KMS-11 (cell line): ENCODE data around the gene OR4D6.

Experiments used
- H2AFZ ChIP-seq: fragments of 200-600 bp; sonication (generic); 2 replicates; pipeline ENCODE4 v1.6.1; 2016; ENCODE audit warnings: antibody characterized with exemption, mixed run types, low read depth
- H3K27ac ChIP-seq: fragments of 200-600 bp; sonication (generic); 2 replicates; pipeline ENCODE4 v1.6.1; 2016; ENCODE audit warnings: mild to moderate bottlenecking, mixed run types
- H3K27me3 ChIP-seq: fragments of 200-600 bp; sonication (generic); 2 replicates; pipeline ENCODE4 v1.6.1; 2017; ENCODE audit warnings: mild to moderate bottlenecking, low read depth, mixed run types, moderate library complexity; ENCODE audit not compliant: insufficient read depth
- H3K36me3 ChIP-seq: fragments of 200-600 bp; sonication (generic); 2 replicates; pipeline ENCODE4 v1.6.1; 2017; ENCODE audit warnings: mild to moderate bottlenecking, mixed run types; ENCODE audit not compliant: insufficient read depth
- H3K4me1 ChIP-seq: fragments of 200-600 bp; sonication (generic); 2 replicates; pipeline ENCODE4 v1.6.1; 2016; ENCODE audit warnings: mild to moderate bottlenecking, low read depth, mixed run types; ENCODE audit not compliant: poor library complexity, severe bottlenecking
- H3K4me2 ChIP-seq: fragments of 200-600 bp; sonication (generic); 2 replicates; pipeline ENCODE4 v1.7.0; 2016; ENCODE audit warnings: mild to moderate bottlenecking, mixed run types
- H3K4me3 ChIP-seq: fragments of 200-600 bp; sonication (generic); IDR thresholded peaks from 2 replicates; pipeline ENCODE4 v1.6.1; 2017; ENCODE audit warnings: low read depth, low read length, mixed read lengths; ENCODE audit not compliant: insufficient read depth
- H3K79me2 ChIP-seq: fragments of 200-600 bp; sonication (generic); 2 replicates; pipeline ENCODE4 v1.6.1; 2016; ENCODE audit warnings: low read depth, mixed run types; ENCODE audit not compliant: insufficient read depth
- H3K9ac ChIP-seq: fragments of 200-600 bp; sonication (generic); 2 replicates; pipeline ENCODE4 v1.6.1; 2016; ENCODE audit warnings: mild to moderate bottlenecking, mixed run types
- H4K20me1 ChIP-seq: fragments of 200-600 bp; sonication (generic); 2 replicates; pipeline ENCODE4 v1.6.1; 2016; ENCODE audit warnings: mild to moderate bottlenecking, mixed run types; ENCODE audit not compliant: insufficient read depth
- CTCF ChIP-seq: fragments of 200-600 bp; sonication (generic); conservative IDR thresholded peaks from 2 replicates; pipeline ENCODE4 v1.6.1; 2017; ENCODE audit warnings: low read depth, mild to moderate bottlenecking, antibody characterized with exemption, low read length, moderate library complexity, mixed read lengths

OR4D6 gene

GRCh38 chr11:59473015-59473414, 16.3 kb downstream of the OR4D6 start, which contains the start of gene OR4D10:
OR4D10 (plus strand) TSS chr11:59473315; CDS start chr11:59477430, 4,115 bp downstream.
- no peak within 1 kb of the TSS for H3K4me3 ChIP-seq
- H3K4me1 ChIP-seq, result no peaks in the 10 kb centered on the region
- no peak within 1 kb of the TSS for H3K9ac ChIP-seq
- H3K27me3 ChIP-seq, result no peaks in the 10 kb centered on the region
- H3K36me3 ChIP-seq, result no peaks in the 10 kb centered on the region
- TF ChIP-seq CTCF, result no peak
- no peak within 1 kb of the TSS for H3K27ac ChIP-seq
- H2AFZ ChIP-seq, result no peak within 1 kb of the TSS
- H3K79me2 ChIP-seq, result no peaks in the 10 kb centered on the region
- no peak within 1 kb of the TSS for H3K4me2 ChIP-seq
- H4K20me1 ChIP-seq, result no peaks in the 10 kb centered on the region

- Histone ChIP-seq H3K4me2 (no peak overlapping the region), H3K79me2 (no peaks in the 10 kb centered on the region), H3K4me3 (no peak overlapping the region), H3K27ac (no peak overlapping the region), H2AFZ (no peak overlapping the region), H3K9ac (no peak overlapping the region), H4K20me1 (no peaks in the 10 kb centered on the region), H3K27me3 (no peaks in the 10 kb centered on the region), H3K36me3 (no peaks in the 10 kb centered on the region), H3K4me1 (no peaks in the 10 kb centered on the region)
- TF ChIP-seq CTCF, result no peak
These were observed 18.4 kb downstream of the OR4D6 start for GRCh38 chr11:59475176-59475575.

- H3K27ac ChIP-seq, result no peak overlapping the region
- H3K4me1 ChIP-seq, result no peaks in the 10 kb centered on the region
- H3K9ac ChIP-seq, result no peak overlapping the region
- H3K4me2 ChIP-seq, result no peak overlapping the region
- H3K27me3 ChIP-seq, result no peaks in the 10 kb centered on the region
- H2AFZ ChIP-seq, result no peak overlapping the region
- no peak for TF ChIP-seq CTCF
- no peaks in the 10 kb centered on the region for H4K20me1 ChIP-seq
- no peaks in the 10 kb centered on the region for H3K36me3 ChIP-seq
- H3K4me3 ChIP-seq, result no peak overlapping the region
- no peaks in the 10 kb centered on the region for H3K79me2 ChIP-seq
These were observed 23.1 kb downstream of the OR4D6 start for GRCh38 chr11:59479906-59480305.

GRCh38 chr11:59480359-59480758, 23.6 kb downstream of the OR4D6 start:
- Histone ChIP-seq H2AFZ (no peak overlapping the region), H4K20me1 (no peaks in the 10 kb centered on the region), H3K4me3 (no peak overlapping the region), H3K27me3 (no peaks in the 10 kb centered on the region), H3K4me2 (no peak overlapping the region), H3K4me1 (no peaks in the 10 kb centered on the region), H3K9ac (no peak overlapping the region), H3K27ac (no peak overlapping the region), H3K79me2 (no peaks in the 10 kb centered on the region), H3K36me3 (no peaks in the 10 kb centered on the region)
- no peak for TF ChIP-seq CTCF
